Trophoblast cell (in vitro differentiated cells and primary cell): ENCODE data around the gene ANKRD16. TPM values are rescaled to one million over a fixed set of nuclear protein-coding genes. Genes with fewer than 3 reads are reported as not detected.
A peak's percentile ranks its signal among the peaks of the same experiment; 100 is the strongest.

Experiments used
- DNase-seq, 2 donors: peaks; one replicate each; pipeline ENCODE4 v3.0.0-alpha.2; 2016
- H2AFZ ChIP-seq: 2 replicates; pipeline ENCODE4 v1.6.1; 2013; ENCODE audit warnings: low read length, moderate library complexity, mild to moderate bottlenecking; ENCODE audit not compliant: insufficient read depth, poor library complexity
- H2AK5ac ChIP-seq: 2 replicates; pipeline ENCODE4 v1.6.1; 2013; ENCODE audit warnings: mild to moderate bottlenecking, low read length
- H2BK120ac ChIP-seq: 2 replicates; pipeline ENCODE4 v1.6.1; 2013; ENCODE audit warnings: low read length, mild to moderate bottlenecking, moderate library complexity; ENCODE audit not compliant: insufficient read depth, poor library complexity
- H2BK12ac ChIP-seq: 2 replicates; pipeline ENCODE4 v1.6.1; 2013; ENCODE audit warnings: mild to moderate bottlenecking, low read length, moderate library complexity
- H2BK5ac ChIP-seq: 2 replicates; pipeline ENCODE4 v1.6.1; 2013; ENCODE audit warnings: low read length, low read depth, moderate library complexity, mild to moderate bottlenecking; ENCODE audit not compliant: poor library complexity
- H3K14ac ChIP-seq: 2 replicates; pipeline ENCODE4 v1.6.1; 2013; ENCODE audit warnings: mild to moderate bottlenecking, low read length
- H3K18ac ChIP-seq: 2 replicates; pipeline ENCODE4 v1.6.1; 2013; ENCODE audit warnings: mild to moderate bottlenecking, low read length
- H3K23ac ChIP-seq: 2 replicates; pipeline ENCODE4 v1.6.1; 2013; ENCODE audit warnings: low read length
- H3K27ac ChIP-seq: 2 replicates; pipeline ENCODE4 v1.5.1; 2013; ENCODE audit warnings: low read depth, mild to moderate bottlenecking, inconsistent platforms, low read length, moderate library complexity
- H3K27me3 ChIP-seq: 2 replicates; pipeline ENCODE4 v1.6.1; 2013; ENCODE audit warnings: inconsistent platforms, mild to moderate bottlenecking, low read length, moderate library complexity; ENCODE audit not compliant: insufficient read depth
- H3K36me3 ChIP-seq, 2 experiments: 1 replicate in 1 of 2; 2 replicates in 1 of 2; pipeline ENCODE4 v1.6.1; 2013; ENCODE audit warnings: low read length in 2 of 2, mild to moderate bottlenecking in 2 of 2, moderate library complexity in 1 of 2; ENCODE audit not compliant: insufficient read depth in 2 of 2, control insufficient read depth in 1 of 2
- H3K4ac ChIP-seq: 2 replicates; pipeline ENCODE4 v1.6.1; 2013; ENCODE audit warnings: low read depth, mild to moderate bottlenecking, low read length, moderate library complexity
- H3K4me1 ChIP-seq, 2 experiments: 1 replicate in 1 of 2; 2 replicates in 1 of 2; pipeline ENCODE4 v1.6.1; 2013; ENCODE audit warnings: low read length in 2 of 2, mild to moderate bottlenecking in 2 of 2, moderate library complexity in 1 of 2; ENCODE audit not compliant: insufficient read depth in 2 of 2, control insufficient read depth in 1 of 2
- H3K4me2 ChIP-seq: 2 replicates; pipeline ENCODE4 v1.6.1; 2013; ENCODE audit warnings: inconsistent platforms, mild to moderate bottlenecking, low read length, moderate library complexity
- H3K4me3 ChIP-seq: 2 replicates; pipeline ENCODE4 v1.5.1; 2013; ENCODE audit warnings: mild to moderate bottlenecking, low read depth, low read length, inconsistent platforms
- H3K79me1 ChIP-seq: one replicate; pipeline ENCODE4 v1.6.1; 2013; ENCODE audit warnings: low read length
- H3K79me2 ChIP-seq: 2 replicates; pipeline ENCODE4 v1.6.1; 2013; ENCODE audit warnings: low read length, mild to moderate bottlenecking; ENCODE audit not compliant: control insufficient read depth, insufficient read depth, poor library complexity
- H3K9ac ChIP-seq: 2 replicates; pipeline ENCODE4 v1.6.1; 2013; ENCODE audit warnings: mild to moderate bottlenecking, low read length
- H3K9me3 ChIP-seq: 2 replicates; pipeline ENCODE4 v1.6.1; 2013; ENCODE audit warnings: low read depth, mild to moderate bottlenecking, control low read depth, inconsistent platforms, low read length; ENCODE audit not compliant: insufficient read depth
- H4K12ac ChIP-seq: 2 replicates; pipeline ENCODE4 v1.6.1; 2013; ENCODE audit warnings: low read depth, mild to moderate bottlenecking, low read length, moderate library complexity
- H4K8ac ChIP-seq: 2 replicates; pipeline ENCODE4 v1.6.1; 2013; ENCODE audit warnings: low read depth, mild to moderate bottlenecking, low read length, moderate library complexity
- H4K91ac ChIP-seq: one replicate; pipeline ENCODE4 v1.6.1; 2013; ENCODE audit warnings: low read depth, mild to moderate bottlenecking, low read length, moderate library complexity
- WGBS: extraction: QIAGEN DNeasy Blood & Tissue Kit; methylation state at CpG from one replicate; pipeline ENCODE4 v1.1.7; 2013; ENCODE audit warnings: missing lambda C conversion rate; ENCODE audit not compliant: insufficient read length, insufficient coverage; ENCODE audit errors: extremely low coverage; 5-methylcytosine and 5-hydroxymethylcytosine counted together
- polyA plus RNA-seq: library from polyadenylated mRNA; stranded (reverse); fragments of 200-250 nt; gene quantifications from 2 replicates; pipeline ENCODE4 v1.2.3, GENCODE V29; 2013

ANKRD16 gene
- 2.2 and 2.3 TPM in 2 replicates for polyA plus RNA-seq

- H3K4me2 ChIP-seq, result peak within 1 kb of the TSS; percentile 73
- peaks cover 4 to 13% of the 10 kb centered on the region in 2 experiments for H3K4me1 ChIP-seq
- peak within 1 kb of the TSS; percentile 89 for H3K18ac ChIP-seq
- no peak within 1 kb of the TSS for H3K23ac ChIP-seq
- H2AK5ac ChIP-seq, result peak within 1 kb of the TSS; percentile 69
- H3K4me3 ChIP-seq, result peak within 1 kb of the TSS; percentile 87
- peak within 1 kb of the TSS; percentile 74 for H2BK5ac ChIP-seq
- peaks cover 8% of the 10 kb centered on the region for H3K79me1 ChIP-seq
- H3K79me2 ChIP-seq, result peaks cover 11% of the 10 kb centered on the region
- no peaks in the 10 kb centered on the region for H3K9me3 ChIP-seq
- peaks cover 7 to 12% of the 10 kb centered on the region in 2 experiments for H3K36me3 ChIP-seq
- H3K14ac ChIP-seq, result peak within 1 kb of the TSS; percentile 89
- H3K27me3 ChIP-seq, result no peaks in the 10 kb centered on the region
- peak within 1 kb of the TSS; percentile 96 for H2AFZ ChIP-seq
- H3K9ac ChIP-seq, result peak within 1 kb of the TSS; percentile 79
- H2BK120ac ChIP-seq, result no peak within 1 kb of the TSS
- no CpG with 5 or more reads among the region's 109 CpGs for WGBS
- H2BK12ac ChIP-seq, result no peak within 1 kb of the TSS
- H4K12ac ChIP-seq, result peak within 1 kb of the TSS; percentile 77
- peak within 1 kb of the TSS; percentile 44 for H3K27ac ChIP-seq
- H4K8ac ChIP-seq, result peak within 1 kb of the TSS; percentile 97
- H3K4ac ChIP-seq, result peak within 1 kb of the TSS; percentile 90
- DNase-seq, result peak; percentile 99 to 100
- peak within 1 kb of the TSS; percentile 75 for H4K91ac ChIP-seq
These were observed at the start of gene ANKRD16, which contains the start of gene FBH1 for GRCh38 chr10:5889624-5890451. ANKRD16 (minus strand) TSS chr10:5889893; CDS start chr10:5889354, 539 bp downstream. FBH1 (plus strand) TSS chr10:5890243; CDS start chr10:5890346, 103 bp downstream.

DNA sequence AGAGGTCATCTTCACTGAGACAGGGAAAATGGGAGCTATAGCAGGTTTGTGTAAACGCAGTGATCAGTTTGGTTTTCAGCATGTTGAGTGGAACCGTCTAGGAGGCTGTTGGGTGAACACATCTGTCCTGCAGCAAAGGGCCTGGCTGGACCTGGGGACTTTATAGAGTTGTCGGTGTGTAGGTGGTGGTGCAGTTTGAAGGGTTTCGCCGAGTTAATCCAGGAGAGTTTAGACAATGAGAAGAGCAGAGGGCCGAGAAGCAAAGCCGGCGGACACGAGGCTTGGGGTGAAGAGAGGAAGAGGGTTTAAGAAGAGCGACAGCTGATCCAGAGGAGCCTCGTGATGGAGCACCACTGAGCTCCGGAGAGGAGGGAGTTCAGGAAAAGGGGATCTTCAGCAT, 48.6 kb upstream of the ANKRD16 start:
- Histone ChIP-seq H3K4ac (no peak overlapping the region), H3K27me3 (no peaks in the 10 kb centered on the region), H2AFZ (no peak overlapping the region), H3K4me1 (no peaks in the 10 kb centered on the region), H3K9ac (no peak overlapping the region), H3K14ac (no peak overlapping the region), H3K36me3 (peaks cover 34 to 38% of the 10 kb centered on the region in 2 experiments), H4K91ac (no peak overlapping the region), H3K79me1 (no peaks in the 10 kb centered on the region), H2BK120ac (no peak overlapping the region), H3K23ac (no peak overlapping the region), H3K9me3 (peaks cover 1% of the 10 kb centered on the region), H4K8ac (no peak overlapping the region), H2BK5ac (no peak overlapping the region), H3K4me3 (no peak overlapping the region), H3K79me2 (no peaks in the 10 kb centered on the region), H3K27ac (no peak overlapping the region), H3K4me2 (no peak overlapping the region), H2BK12ac (no peak overlapping the region), H2AK5ac (no peak overlapping the region), H3K18ac (no peak overlapping the region), H4K12ac (no peak overlapping the region)
- no CpG with 5 or more reads among the region's 12 CpGs for WGBS
- DNase-seq, result no peak

DNA sequence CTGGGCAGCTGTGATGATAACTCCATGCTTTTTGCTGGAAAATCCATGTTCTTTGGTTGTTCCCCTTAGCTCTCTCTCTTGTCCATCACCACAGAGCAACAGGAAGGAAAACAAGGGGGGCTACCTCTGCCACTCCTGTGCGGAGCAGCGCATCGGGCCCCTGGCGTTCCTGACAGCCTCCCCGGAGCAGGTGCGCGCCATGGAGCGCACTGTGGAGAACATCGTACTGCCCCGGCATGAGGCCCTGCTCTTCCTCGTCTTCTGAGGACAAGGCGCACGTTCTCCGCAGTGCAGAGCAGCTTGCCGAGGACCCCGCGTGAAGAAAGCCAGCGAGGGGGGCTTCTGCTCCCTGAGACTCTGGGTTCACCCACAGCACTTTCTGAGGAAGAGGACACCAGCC, 47.3 kb upstream of the ANKRD16 start:
- Histone ChIP-seq H3K23ac (no peak overlapping the region), H3K18ac (no peak overlapping the region), H2AK5ac (no peak overlapping the region), H3K9me3 (peaks cover 1% of the 10 kb centered on the region), H2BK5ac (no peak overlapping the region), H3K4me1 (no peaks in the 10 kb centered on the region), H3K4me3 (no peak overlapping the region), H2BK120ac (no peak overlapping the region), H3K4ac (no peak overlapping the region), H3K36me3 (peaks cover 40 to 44% of the 10 kb centered on the region in 2 experiments), H3K27ac (no peak overlapping the region), H3K4me2 (no peak overlapping the region), H3K9ac (no peak overlapping the region), H3K79me1 (no peaks in the 10 kb centered on the region), H3K27me3 (no peaks in the 10 kb centered on the region), H4K91ac (no peak overlapping the region), H3K14ac (no peak overlapping the region), H2BK12ac (no peak overlapping the region), H4K8ac (no peak overlapping the region), H3K79me2 (no peaks in the 10 kb centered on the region), H4K12ac (no peak overlapping the region), H2AFZ (no peak overlapping the region)
- no CpG with 5 or more reads among the region's 18 CpGs for WGBS
- no peak for DNase-seq

DNA sequence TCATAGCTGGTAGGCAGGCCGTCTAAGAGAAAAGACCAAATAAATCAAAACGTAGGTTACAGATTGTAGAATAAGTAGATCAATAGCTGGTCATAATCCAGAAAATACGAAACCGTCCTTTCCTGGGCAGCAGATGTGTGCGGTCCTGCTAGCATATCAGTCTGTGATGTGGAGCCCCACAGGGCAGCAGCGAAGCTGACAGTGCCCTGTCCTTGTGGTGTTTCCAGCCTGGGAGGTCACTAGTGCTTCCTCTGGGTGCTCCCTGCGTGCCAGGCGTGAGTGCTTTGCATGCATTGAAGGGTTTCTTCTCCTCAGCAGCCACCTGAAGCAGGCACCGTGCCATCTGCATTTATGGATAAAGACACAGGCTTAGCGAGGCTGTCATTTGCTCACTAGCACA, 45.9 kb upstream of the ANKRD16 start:
- Histone ChIP-seq H3K27me3 (no peaks in the 10 kb centered on the region), H3K9ac (no peak overlapping the region), H3K4me3 (no peak overlapping the region), H3K14ac (no peak overlapping the region), H3K79me1 (no peaks in the 10 kb centered on the region), H3K18ac (no peak overlapping the region), H3K4me1 (no peaks in the 10 kb centered on the region), H2BK120ac (no peak overlapping the region), H2AFZ (no peak overlapping the region), H4K12ac (no peak overlapping the region), H3K27ac (no peak overlapping the region), H2AK5ac (no peak overlapping the region), H3K79me2 (no peaks in the 10 kb centered on the region), H3K4ac (no peak overlapping the region), H3K36me3 (peaks cover 47 to 50% of the 10 kb centered on the region in 2 experiments), H2BK12ac (no peak overlapping the region), H2BK5ac (no peak overlapping the region), H3K9me3 (peaks cover 1% of the 10 kb centered on the region), H3K23ac (no peak overlapping the region), H3K4me2 (no peak overlapping the region), H4K91ac (no peak overlapping the region), H4K8ac (no peak overlapping the region)
- no peak for DNase-seq
- WGBS, result no CpG with 5 or more reads among the region's 10 CpGs
